ENCODE data around the gene RRP8.
A peak's percentile ranks its signal among the peaks of the same experiment; 100 is the strongest.

Gene RRP8

GRCh38 chr11:6570691-6571427 is 32.6 kb downstream of the RRP8 start:
- CTCF ChIA-PET: no interaction called here
- DNase-seq: no peak
- 94% methylated on average over 62 of the region's 62 CpGs for WGBS (ENCODE audit: insufficient coverage)
- Histone ChIP-seq H3K27me3 (replicated peaks in 2 of 5; ENCODE audit: control insufficient read depth in 4 of 5, insufficient read depth in 5 of 5, low read length in 4 of 5) (peaks cover 0 to 8% (median 0%) of the 10 kb centered on the region in 5 experiments), H3K4me3 (ENCODE audit: control insufficient read depth in 1 of 7, extremely low read depth in 1 of 7, insufficient read depth in 4 of 7, low read depth in 2 of 7, low read length in 6 of 7) (peak overlapping the region in 1 of 7 experiments; percentile 20), H3K36me3 (ENCODE audit: control insufficient read depth in 4 of 4, insufficient read depth in 4 of 4, low read length in 3 of 4) (peaks cover 0 to 13% (median 0%) of the 10 kb centered on the region in 4 experiments), H3K27ac (ENCODE audit: insufficient read depth in 1 of 2, low read depth in 1 of 2, low read length in 2 of 2, poor library complexity in 1 of 2, severe bottlenecking in 2 of 2) (no peak overlapping the region), H3K9me3 (ENCODE audit: control extremely low read depth in 1 of 5, control insufficient read depth in 4 of 5, insufficient read depth in 2 of 5, low read depth in 1 of 5, low read length in 4 of 5) (no peaks in the 10 kb centered on the region), H3K4me1 (ENCODE audit: control extremely low read depth in 1 of 4, control insufficient read depth in 4 of 4, insufficient read depth in 4 of 4, low read length in 3 of 4) (peaks cover 0 to 17% (median 8%) of the 10 kb centered on the region in 4 experiments)
- POLR2A ChIA-PET: no interaction called here

- no peak overlapping the region for H3K27ac ChIP-seq (ENCODE audit: insufficient read depth in 1 of 2, low read depth in 1 of 2, low read length in 2 of 2, poor library complexity in 1 of 2, severe bottlenecking in 2 of 2)
- ChIA-PET POLR2A (no interaction called here), CTCF (interaction anchor here (1.3 kb wide), 1 partner anchor 27 kb away, joined by 4 read pairs; no protein-coding TSS in a partner anchor)
- H3K4me3 ChIP-seq (ENCODE audit: control insufficient read depth in 1 of 7, extremely low read depth in 1 of 7, insufficient read depth in 4 of 7, low read depth in 2 of 7, low read length in 6 of 7): no peak overlapping the region
- no peaks in the 10 kb centered on the region for H3K9me3 ChIP-seq (ENCODE audit: control extremely low read depth in 1 of 5, control insufficient read depth in 4 of 5, insufficient read depth in 2 of 5, low read depth in 1 of 5, low read length in 4 of 5)
- peaks cover 0 to 8% (median 0%) of the 10 kb centered on the region in 5 experiments for H3K27me3 ChIP-seq (replicated peaks in 2 of 5; ENCODE audit: control insufficient read depth in 4 of 5, insufficient read depth in 5 of 5, low read length in 4 of 5)
- no peak for DNase-seq
- H3K36me3 ChIP-seq (ENCODE audit: control insufficient read depth in 4 of 4, insufficient read depth in 4 of 4, low read length in 3 of 4): peaks cover 0 to 13% (median 0%) of the 10 kb centered on the region in 4 experiments
- 79% methylated on average over 4 of the region's 5 CpGs for WGBS (ENCODE audit: insufficient coverage)
- H3K4me1 ChIP-seq (ENCODE audit: control extremely low read depth in 1 of 4, control insufficient read depth in 4 of 4, insufficient read depth in 4 of 4, low read length in 3 of 4): peaks cover 0 to 17% (median 8%) of the 10 kb centered on the region in 4 experiments
Observed at GRCh38 chr11:6569706-6570105, 33.7 kb downstream of the RRP8 start.

GRCh38 chr11:6568191-6568918 is 35.1 kb downstream of the RRP8 start:
- no peaks in the 10 kb centered on the region for H3K9me3 ChIP-seq (ENCODE audit: control extremely low read depth in 1 of 5, control insufficient read depth in 4 of 5, insufficient read depth in 2 of 5, low read depth in 1 of 5, low read length in 4 of 5)
- peaks cover 0 to 8% (median 0%) of the 10 kb centered on the region in 5 experiments for H3K27me3 ChIP-seq (replicated peaks in 2 of 5; ENCODE audit: control insufficient read depth in 4 of 5, insufficient read depth in 5 of 5, low read length in 4 of 5)
- H3K4me1 ChIP-seq (ENCODE audit: control extremely low read depth in 1 of 4, control insufficient read depth in 4 of 4, insufficient read depth in 4 of 4, low read length in 3 of 4): peaks cover 0 to 17% (median 8%) of the 10 kb centered on the region in 4 experiments
- H3K4me3 ChIP-seq (ENCODE audit: control insufficient read depth in 1 of 7, extremely low read depth in 1 of 7, insufficient read depth in 4 of 7, low read depth in 2 of 7, low read length in 6 of 7): no peak overlapping the region
- 74% methylated on average over 3 of the region's 4 CpGs for WGBS (ENCODE audit: insufficient coverage)
- peak overlapping the region in 1 of 2 experiments; percentile 15 for H3K27ac ChIP-seq (ENCODE audit: insufficient read depth in 1 of 2, low read depth in 1 of 2, low read length in 2 of 2, poor library complexity in 1 of 2, severe bottlenecking in 2 of 2)
- ChIA-PET CTCF (interaction anchor here (1.0 to 1.1 kb wide), 3 partner anchors 37 to 115 kb away, joined by 3 to 4 read pairs (median 4); partner anchors contain the start of gene MRPL17), POLR2A (no interaction called here)
- H3K36me3 ChIP-seq (ENCODE audit: control insufficient read depth in 4 of 4, insufficient read depth in 4 of 4, low read length in 3 of 4): peaks cover 0 to 13% (median 2%) of the 10 kb centered on the region in 4 experiments
- peak; percentile 48 to 83 (median 80) for DNase-seq

GRCh38 chr11:6567371-6567745 is 36.1 kb downstream of the RRP8 start:
- ChIA-PET CTCF (no interaction called here), POLR2A (no interaction called here)
- Histone ChIP-seq H3K27me3 (replicated peaks in 2 of 5; ENCODE audit: control insufficient read depth in 4 of 5, insufficient read depth in 5 of 5, low read length in 4 of 5) (peaks cover 0 to 8% (median 0%) of the 10 kb centered on the region in 5 experiments), H3K9me3 (ENCODE audit: control extremely low read depth in 1 of 5, control insufficient read depth in 4 of 5, insufficient read depth in 2 of 5, low read depth in 1 of 5, low read length in 4 of 5) (no peaks in the 10 kb centered on the region), H3K4me3 (ENCODE audit: control insufficient read depth in 1 of 7, extremely low read depth in 1 of 7, insufficient read depth in 4 of 7, low read depth in 2 of 7, low read length in 6 of 7) (no peak overlapping the region), H3K4me1 (ENCODE audit: control extremely low read depth in 1 of 4, control insufficient read depth in 4 of 4, insufficient read depth in 4 of 4, low read length in 3 of 4) (peaks cover 0 to 17% (median 8%) of the 10 kb centered on the region in 4 experiments), H3K36me3 (ENCODE audit: control insufficient read depth in 4 of 4, insufficient read depth in 4 of 4, low read length in 3 of 4) (peaks cover 0 to 13% (median 2%) of the 10 kb centered on the region in 4 experiments), H3K27ac (ENCODE audit: insufficient read depth in 1 of 2, low read depth in 1 of 2, low read length in 2 of 2, poor library complexity in 1 of 2, severe bottlenecking in 2 of 2) (no peak overlapping the region)
- 97% methylated on average over 5 of the region's 7 CpGs for WGBS (ENCODE audit: insufficient coverage)
- no peak for DNase-seq

DNA sequence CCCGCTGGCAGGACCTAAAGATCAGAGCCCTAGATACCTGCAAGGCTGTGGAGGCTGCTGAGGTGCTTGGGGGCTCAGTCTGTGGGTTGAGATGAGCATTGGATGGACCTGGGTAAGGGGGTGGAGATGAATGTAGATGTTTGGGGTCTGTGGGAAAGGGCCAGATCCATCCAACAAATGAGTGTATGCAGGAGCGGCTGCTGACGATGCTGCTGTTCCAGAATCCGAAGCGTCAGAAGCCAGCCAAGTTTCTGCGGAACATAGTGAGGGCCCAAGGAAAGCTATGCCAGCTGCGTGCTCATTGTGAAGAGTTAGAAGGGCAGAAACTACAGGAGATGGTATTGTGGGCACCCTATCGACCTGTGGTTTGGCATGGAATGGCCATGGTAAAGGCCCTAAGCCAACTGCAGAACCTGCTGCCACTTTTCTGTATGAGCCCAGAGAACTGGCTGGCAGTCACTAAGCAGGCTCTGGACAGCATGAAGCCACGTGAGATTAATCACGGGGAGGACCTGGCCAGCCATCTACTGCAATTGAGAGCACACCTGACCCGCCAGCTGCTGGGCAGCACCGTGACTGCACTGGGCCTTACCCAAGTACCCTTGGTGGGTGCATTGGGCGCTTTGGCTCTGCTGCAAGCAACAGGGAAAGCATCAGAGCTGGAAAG is 36.6 kb downstream of the RRP8 start:
- POLR2A ChIA-PET: no interaction called here
- CTCF ChIA-PET: no interaction called here
- Histone ChIP-seq H3K4me1 (ENCODE audit: control extremely low read depth in 1 of 4, control insufficient read depth in 4 of 4, insufficient read depth in 4 of 4, low read length in 3 of 4) (peaks cover 0 to 17% (median 8%) of the 10 kb centered on the region in 4 experiments), H3K27me3 (replicated peaks in 2 of 5; ENCODE audit: control insufficient read depth in 4 of 5, insufficient read depth in 5 of 5, low read length in 4 of 5) (peaks cover 0 to 8% (median 0%) of the 10 kb centered on the region in 5 experiments), H3K4me3 (ENCODE audit: control insufficient read depth in 1 of 7, extremely low read depth in 1 of 7, insufficient read depth in 4 of 7, low read depth in 2 of 7, low read length in 6 of 7) (no peak overlapping the region), H3K36me3 (ENCODE audit: control insufficient read depth in 4 of 4, insufficient read depth in 4 of 4, low read length in 3 of 4) (peaks cover 0 to 13% (median 2%) of the 10 kb centered on the region in 4 experiments), H3K27ac (ENCODE audit: insufficient read depth in 1 of 2, low read depth in 1 of 2, low read length in 2 of 2, poor library complexity in 1 of 2, severe bottlenecking in 2 of 2) (no peak overlapping the region), H3K9me3 (ENCODE audit: control extremely low read depth in 1 of 5, control insufficient read depth in 4 of 5, insufficient read depth in 2 of 5, low read depth in 1 of 5, low read length in 4 of 5) (no peaks in the 10 kb centered on the region)
- 90% methylated on average over 13 of the region's 13 CpGs for WGBS (ENCODE audit: insufficient coverage)
- no peak for DNase-seq

- POLR2A ChIA-PET: no interaction called here
- peaks cover 0 to 17% (median 8%) of the 10 kb centered on the region in 4 experiments for H3K4me1 ChIP-seq (ENCODE audit: control extremely low read depth in 1 of 4, control insufficient read depth in 4 of 4, insufficient read depth in 4 of 4, low read length in 3 of 4)
- WGBS (ENCODE audit: insufficient coverage): 97% methylated on average over 5 of the region's 5 CpGs
- H3K27ac ChIP-seq (ENCODE audit: insufficient read depth in 1 of 2, low read depth in 1 of 2, low read length in 2 of 2, poor library complexity in 1 of 2, severe bottlenecking in 2 of 2): no peak overlapping the region
- peaks cover 0 to 7% (median 2%) of the 10 kb centered on the region in 4 experiments for H3K36me3 ChIP-seq (ENCODE audit: control insufficient read depth in 4 of 4, insufficient read depth in 4 of 4, low read length in 3 of 4)
- H3K27me3 ChIP-seq (replicated peaks in 2 of 5; ENCODE audit: control insufficient read depth in 4 of 5, insufficient read depth in 5 of 5, low read length in 4 of 5): peaks cover 0 to 5% (median 0%) of the 10 kb centered on the region in 5 experiments
- no peak for DNase-seq
- H3K9me3 ChIP-seq (ENCODE audit: control extremely low read depth in 1 of 5, control insufficient read depth in 4 of 5, insufficient read depth in 2 of 5, low read depth in 1 of 5, low read length in 4 of 5): no peaks in the 10 kb centered on the region
- no peak overlapping the region for H3K4me3 ChIP-seq (ENCODE audit: control insufficient read depth in 1 of 7, extremely low read depth in 1 of 7, insufficient read depth in 4 of 7, low read depth in 2 of 7, low read length in 6 of 7)
- CTCF ChIA-PET: interaction anchor here (0.6 kb wide), 1 partner anchor 8 kb away, joined by 3 read pairs; no protein-coding TSS in a partner anchor
Observed at GRCh38 chr11:6565988-6566703, 37.3 kb downstream of the RRP8 start.
